HG03442 (cell line): Measurements from ENCODE around the gene GTF2H3.

ENCODE experiments used
- ATAC-seq: cut with Tn5 transposase; IDR thresholded peaks from one replicate; pipeline ENCODE4 v1.9.1; 2021; ENCODE audit warnings: mild to moderate bottlenecking, moderate library complexity; ENCODE audit not compliant: unreplicated experiment

The GTF2H3 gene

GRCh38 chr12:123645380-123645779 lies 11.8 kb downstream of the GTF2H3 start:
- ATAC-seq, result no peak

GRCh38 chr12:123645878-123646277 lies 12.2 kb downstream of the GTF2H3 start:
- ATAC-seq, result no peak

DNA sequence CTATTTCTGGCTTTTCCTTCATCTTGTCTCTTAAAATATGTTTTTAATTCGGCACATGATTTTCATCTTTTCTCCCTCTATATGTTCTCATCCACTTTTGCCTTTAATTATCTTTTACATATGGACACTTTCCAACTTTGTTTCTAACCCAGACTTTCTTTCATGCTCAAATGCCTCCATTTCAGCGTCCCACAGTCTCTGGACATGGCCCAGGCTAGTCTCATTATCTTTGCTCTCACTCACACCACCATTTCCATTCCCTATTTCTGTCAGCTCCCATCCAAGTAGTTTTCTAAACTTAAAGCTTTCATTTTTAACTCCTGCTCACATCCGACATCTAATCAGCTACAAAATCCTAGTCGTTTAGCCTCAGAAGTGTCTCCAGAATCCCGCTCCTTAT lies 14.8 kb downstream of the GTF2H3 start:
- ATAC-seq, result no peak

GRCh38 chr12:123654129-123654701 lies 20.6 kb downstream of the GTF2H3 start:
- ATAC-seq, result no peak

DNA sequence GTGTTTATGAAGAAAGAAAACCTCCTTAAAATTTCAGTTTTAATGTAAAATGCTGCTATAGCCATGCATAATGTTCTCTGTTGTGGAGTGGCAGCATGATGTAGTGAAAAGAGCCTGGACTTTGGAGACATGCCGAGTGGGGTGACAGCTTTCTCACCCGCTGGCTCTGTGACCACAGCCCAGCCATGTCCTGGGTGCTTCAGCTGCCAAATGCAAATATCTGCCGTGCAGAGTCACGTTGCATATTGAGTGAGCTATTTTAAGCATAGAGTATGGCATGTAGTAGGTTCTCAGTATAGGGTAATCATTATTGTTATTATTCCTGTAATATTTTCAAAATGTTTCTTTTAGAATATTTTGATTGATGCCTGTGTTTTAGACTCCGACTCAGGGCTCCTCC lies 21.8 kb downstream of the GTF2H3 start:
- ATAC-seq, result peak; percentile 91

- ATAC-seq, result no peak
Measured at GRCh38 chr12:123656392-123656791, 22.8 kb downstream of the GTF2H3 start.

DNA sequence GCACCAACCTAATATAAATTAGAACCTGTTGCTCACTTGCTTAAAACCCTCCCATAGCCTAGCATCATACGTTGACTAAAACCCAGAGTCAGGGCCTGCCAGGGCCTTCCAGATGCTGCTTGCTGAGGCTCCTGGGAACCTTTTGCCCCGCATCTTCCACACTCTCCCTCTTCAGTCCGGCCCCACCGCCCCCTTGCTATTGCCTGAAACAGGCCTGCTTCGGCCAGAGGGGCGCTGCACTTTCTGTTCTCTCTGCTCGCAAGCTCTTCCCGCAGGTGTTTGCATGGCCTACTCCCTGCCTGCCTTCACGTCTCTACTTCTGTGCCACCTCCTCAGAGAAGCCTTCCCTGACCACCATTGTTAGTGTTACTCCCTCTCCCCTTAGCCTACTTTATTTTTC lies 23.6 kb downstream of the GTF2H3 start:
- no peak for ATAC-seq

DNA sequence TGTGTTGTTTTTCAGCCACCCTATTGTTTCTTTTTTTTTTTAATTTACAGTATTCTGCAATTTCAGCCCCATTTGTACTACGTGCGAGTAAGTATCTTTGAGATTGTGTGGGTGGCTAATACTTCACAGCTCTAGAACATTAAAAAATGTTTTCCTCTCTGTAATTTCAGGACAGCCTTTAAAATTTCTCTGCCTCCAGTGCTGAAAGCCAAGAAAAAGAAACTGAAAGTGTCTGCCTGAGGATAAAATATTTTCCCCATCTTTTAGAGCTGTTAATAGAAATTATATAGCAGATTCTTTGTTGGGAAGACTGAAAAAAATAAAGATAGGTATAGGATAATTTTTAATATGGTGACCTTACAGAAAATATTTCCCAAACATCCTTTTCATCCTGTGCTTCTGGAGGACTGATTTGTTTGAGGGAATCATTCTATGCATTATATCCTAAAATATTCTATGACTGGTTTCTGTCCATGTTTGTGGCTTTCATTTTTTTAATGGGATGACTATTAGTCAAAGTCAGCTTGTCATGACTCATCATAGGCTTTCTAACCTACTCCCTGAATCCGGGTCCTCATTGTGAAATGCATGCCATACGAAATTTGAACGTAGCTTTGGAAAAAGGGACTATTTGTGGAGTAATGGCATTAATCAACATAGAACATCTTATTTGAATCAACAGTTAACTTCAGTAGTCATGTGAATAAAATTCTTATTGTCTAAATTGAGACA lies 26.5 kb downstream of the GTF2H3 start:
- ATAC-seq, result no peak

DNA sequence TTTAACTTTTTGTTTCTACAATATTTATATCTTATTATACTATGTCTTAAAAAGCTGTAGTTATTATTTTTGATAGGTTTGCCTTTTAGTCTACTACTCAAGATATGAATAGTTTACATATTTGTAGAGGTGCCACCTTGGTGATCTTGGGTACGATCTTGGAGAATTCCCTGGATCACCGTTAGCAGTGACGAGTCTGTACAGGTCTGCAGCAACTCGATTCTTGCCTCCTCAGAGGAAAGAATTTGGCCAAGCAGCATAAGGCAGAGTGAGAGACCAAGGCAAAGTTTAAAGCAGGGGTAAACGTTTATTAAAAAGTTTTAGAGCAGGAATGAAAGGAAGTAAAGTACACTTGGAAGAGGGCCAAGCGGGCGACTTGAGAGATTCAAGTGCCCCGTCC lies 34.1 kb downstream of the GTF2H3 start:
- ATAC-seq, result no peak

DNA sequence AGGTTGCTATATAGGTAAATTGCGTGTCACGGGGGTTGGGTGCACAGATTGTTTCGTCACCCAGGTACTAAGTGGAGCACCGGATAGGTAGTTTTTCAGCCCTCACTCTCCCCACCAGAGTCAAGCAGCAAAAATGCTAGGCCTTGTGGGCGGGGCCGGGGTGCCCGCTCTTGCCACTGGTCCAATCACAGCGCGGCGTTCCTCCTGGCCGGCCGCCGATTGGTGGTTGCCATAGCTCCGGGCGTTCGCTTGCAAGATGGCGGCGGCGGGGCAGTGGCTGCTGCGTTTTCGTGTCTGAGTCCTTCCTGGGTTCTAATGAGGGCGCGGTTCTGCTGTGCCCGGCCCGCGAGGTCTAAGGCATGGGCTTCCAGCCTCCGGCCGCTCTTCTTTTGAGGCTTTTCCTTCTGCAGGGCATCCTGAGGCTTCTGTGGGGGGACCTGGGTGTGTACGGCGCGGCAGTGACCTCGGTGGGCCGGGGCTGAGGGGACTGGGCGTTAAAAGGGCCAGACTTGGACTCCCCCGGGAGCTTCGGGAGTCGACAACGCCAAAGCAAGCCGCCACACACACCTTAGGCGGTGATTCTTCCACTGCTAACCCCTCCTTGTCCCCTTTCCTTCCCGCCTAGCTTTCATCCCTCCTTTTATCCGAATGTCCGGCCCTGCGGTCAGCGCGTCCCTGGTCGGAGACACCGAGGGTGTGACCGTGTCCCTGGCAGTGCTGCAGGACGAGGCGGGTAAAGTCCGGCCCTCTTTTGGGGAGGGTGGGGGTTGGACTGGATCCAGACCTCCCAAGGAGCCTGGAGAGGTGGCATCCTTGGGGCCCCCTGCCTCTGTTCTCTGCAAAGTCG lies 37.5 kb downstream of the GTF2H3 start, which contains the start of gene TCTN2:
TSS of gene TCTN2 (plus strand) at position 232 of the 847 bp plus-strand sequence. CDS start at position 360, 128 bp downstream.
- peak; percentile 96 for ATAC-seq

- no peak for ATAC-seq
Measured at GRCh38 chr12:123671876-123672275, 38.2 kb downstream of the GTF2H3 start.

- ATAC-seq, result no peak
Measured at GRCh38 chr12:123675436-123675835, 41.8 kb downstream of the GTF2H3 start.

GRCh38 chr12:123676616-123677320 lies 43.1 kb downstream of the GTF2H3 start:
- ATAC-seq, result no peak

- ATAC-seq, result no peak
Measured at GRCh38 chr12:123678981-123679380, 45.4 kb downstream of the GTF2H3 start.

GRCh38 chr12:123681605-123682004 lies 48.0 kb downstream of the GTF2H3 start:
- ATAC-seq, result no peak

DNA sequence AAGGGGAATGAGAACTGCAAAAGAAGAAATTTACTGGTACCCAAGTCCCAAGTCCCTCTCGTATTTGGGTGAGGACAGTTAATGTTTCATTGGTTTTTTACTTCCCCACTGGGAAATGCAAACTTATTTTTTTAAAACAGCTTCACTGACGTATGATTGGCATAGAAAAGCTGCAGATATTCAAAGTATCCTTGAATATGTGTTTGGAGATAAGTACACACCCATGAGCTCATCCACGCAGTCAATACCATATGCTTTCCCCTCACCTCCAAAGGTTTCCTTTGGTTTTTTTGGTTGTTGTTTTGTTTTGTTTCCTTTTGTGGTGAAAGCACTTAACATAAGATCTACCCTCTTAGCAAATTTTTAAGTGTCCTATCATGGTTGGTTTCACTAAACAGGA lies 50.3 kb downstream of the GTF2H3 start:
- ATAC-seq, result no peak

GRCh38 chr12:123686636-123687190 lies 53.1 kb downstream of the GTF2H3 start:
- no peak for ATAC-seq

GRCh38 chr12:123690191-123690840 lies 56.7 kb downstream of the GTF2H3 start:
- ATAC-seq, result no peak

- ATAC-seq, result no peak
Measured at GRCh38 chr12:123696207-123696606, 62.6 kb downstream of the GTF2H3 start.

- no peak for ATAC-seq
Measured at GRCh38 chr12:123696646-123697045, 63.0 kb downstream of the GTF2H3 start.
